Measurements from ENCODE around the gene FLG2.

DNA sequence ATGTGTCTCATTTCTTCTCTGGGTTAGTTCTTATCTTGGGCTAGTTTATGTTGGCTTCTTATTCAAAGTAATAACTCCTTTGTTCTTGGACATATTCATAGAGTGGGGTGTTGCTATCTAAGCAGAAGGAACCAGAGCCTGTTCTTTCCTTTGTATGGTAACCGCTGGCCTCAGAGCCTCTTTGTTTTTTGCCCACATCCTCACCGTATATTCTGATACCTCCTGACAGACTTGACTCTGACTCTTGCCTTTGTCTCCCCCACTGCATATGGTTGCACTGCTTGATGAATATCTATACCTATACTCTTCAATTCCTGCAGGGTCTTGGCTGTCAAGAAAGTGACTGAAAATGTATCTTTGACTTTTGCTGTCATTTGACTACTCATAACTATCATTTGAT is 10.2 kb downstream of the FLG2 start:
- TF ChIP-seq MAX (IDR thresholded peaks at IDR 0.05), result no peak
- no peak for TF ChIP-seq SUZ12 (IDR thresholded peaks at IDR 0.05; ENCODE audit: low read length)
- TF ChIP-seq KDM4A (IDR thresholded peaks at IDR 0.05; ENCODE audit: low read depth, low read length, severe bottlenecking), result no peak
- TF ChIP-seq CTCF (IDR thresholded peaks at IDR 0.05; ENCODE audit: control extremely low read depth in 1 of 3, insufficient read depth in 1 of 3, low read depth in 1 of 3, low read length in 3 of 3), result no peak
- no peak for TF ChIP-seq CHD1 (IDR thresholded peaks at IDR 0.05; ENCODE audit: low read depth, low read length)
- TF ChIP-seq EZH2 (IDR thresholded peaks at IDR 0.05; ENCODE audit: low read depth, low read length, severe bottlenecking), result no peak
- TF ChIP-seq SIN3A (conservative IDR thresholded peaks at IDR 0.05 in 1 of 2, IDR thresholded peaks at IDR 0.05 in 1 of 2; ENCODE audit: low read depth in 1 of 2, low read length in 2 of 2), result no peak
- no peak for TF ChIP-seq EP300 (IDR thresholded peaks at IDR 0.05; ENCODE audit: borderline replicate concordance in 1 of 2, low read depth in 2 of 2, low read length in 2 of 2)
- TF ChIP-seq SP1 (IDR thresholded peaks at IDR 0.05; ENCODE audit: low read depth, low read length), result no peak
- no peak for TF ChIP-seq RFX5 (IDR thresholded peaks at IDR 0.05; ENCODE audit: borderline replicate concordance, low read depth, low read length)
